HS-5 (cell line): ENCODE results near the gene JAKMIP3.

Source experiments
- DNase-seq: peaks from one replicate; pipeline ENCODE4 v3.0.0-alpha.2; 2012; ENCODE audit warnings: low read depth

Gene JAKMIP3

GRCh38 chr10:132111121-132111731 lies 45.5 kb downstream of the JAKMIP3 start:
- no peak for DNase-seq

- DNase-seq, result no peak
These were observed 46.2 kb downstream of the JAKMIP3 start for GRCh38 chr10:132111871-132112341.

GRCh38 chr10:132112611-132113010 lies 46.9 kb downstream of the JAKMIP3 start:
- DNase-seq, result no peak

- DNase-seq, result no peak
These were observed 47.5 kb downstream of the JAKMIP3 start for GRCh38 chr10:132113206-132113605.

- no peak for DNase-seq
These were observed 48.1 kb downstream of the JAKMIP3 start for GRCh38 chr10:132113766-132114365.

- no peak for DNase-seq
These were observed 49.3 kb downstream of the JAKMIP3 start for GRCh38 chr10:132114953-132115520.
